Stimulated activated CD4-positive, alpha-beta T cell treated with anti-CD3 and anti-CD28 coated beads, Interleukin-2, amount 100 ng/mL, for 48 hours (primary cell): ENCODE measurements around the gene CBX4.

Experiments
- DNase-seq, 2 donors: peaks; one replicate each; pipeline ENCODE4 v3.0.0-alpha.2; 2020

The CBX4 gene

GRCh38 chr17:79839356-79840268 is at the start of gene CBX4:
TSS of gene CBX4 (minus strand) at chr17:79839440. CDS start at chr17:79839251, 189 bp downstream.
- DNase-seq: peak; percentile 85 to 86

- DNase-seq: no peak
Observed at GRCh38 chr17:79888009-79888540, 48.8 kb upstream of the CBX4 start.

GRCh38 chr17:79887451-79887991 is 48.3 kb upstream of the CBX4 start:
- no peak for DNase-seq

DNA sequence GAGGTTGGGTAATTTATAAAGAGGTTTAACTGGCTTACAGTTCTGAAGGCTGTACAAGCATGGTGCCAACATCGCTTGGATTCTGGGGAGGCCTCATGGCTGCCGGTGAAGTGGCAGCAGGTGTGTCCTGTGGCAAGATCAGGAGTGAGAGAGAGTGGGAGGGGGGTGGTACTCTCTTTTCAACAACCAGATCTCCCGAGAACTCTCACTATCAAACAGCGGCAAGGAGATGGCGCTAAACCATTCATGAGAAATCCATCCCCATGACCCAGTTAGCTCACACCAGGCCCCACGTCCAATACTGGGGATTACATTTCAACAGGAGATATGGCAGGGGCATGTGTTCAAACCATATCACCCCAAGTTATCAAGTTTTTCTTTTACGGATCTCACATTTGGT is 44.0 kb upstream of the CBX4 start:
- DNase-seq: no peak

GRCh38 chr17:79878329-79878947 is 39.2 kb upstream of the CBX4 start:
- no peak for DNase-seq

GRCh38 chr17:79877041-79877440 is 37.8 kb upstream of the CBX4 start:
- no peak for DNase-seq

- DNase-seq: no peak
Observed at GRCh38 chr17:79875511-79875910, 36.3 kb upstream of the CBX4 start.

DNA sequence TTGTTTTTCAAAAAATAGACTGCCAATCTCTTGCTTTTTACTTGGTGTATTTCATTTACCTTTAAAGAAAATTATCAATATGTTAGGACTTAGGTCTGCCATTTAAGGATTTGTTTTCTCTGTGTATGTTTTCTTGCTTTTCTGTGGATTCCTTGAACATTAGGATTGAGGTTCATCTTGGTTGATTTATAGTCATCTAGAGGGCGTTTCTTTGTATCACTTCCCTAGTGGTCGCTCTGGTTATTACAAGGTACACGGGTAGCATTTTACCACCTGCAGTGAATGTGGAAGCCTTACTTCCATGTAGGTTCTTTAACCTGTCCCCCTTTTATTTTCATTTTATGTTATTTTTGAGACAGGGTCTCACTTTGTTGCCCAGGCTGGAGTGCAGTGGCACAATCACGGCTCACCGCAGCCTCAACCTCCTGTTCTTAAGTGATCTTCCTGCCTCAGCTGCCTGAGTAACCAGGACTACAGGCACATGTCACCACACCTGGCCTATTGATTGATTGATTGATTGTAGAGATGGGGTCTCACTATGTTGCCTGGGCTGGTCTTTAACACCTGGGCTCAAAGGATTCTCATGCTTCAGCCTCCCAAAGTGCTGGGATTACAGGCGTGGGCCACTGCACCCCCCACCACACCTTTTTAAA is 35.2 kb upstream of the CBX4 start:
- DNase-seq: no peak

DNA sequence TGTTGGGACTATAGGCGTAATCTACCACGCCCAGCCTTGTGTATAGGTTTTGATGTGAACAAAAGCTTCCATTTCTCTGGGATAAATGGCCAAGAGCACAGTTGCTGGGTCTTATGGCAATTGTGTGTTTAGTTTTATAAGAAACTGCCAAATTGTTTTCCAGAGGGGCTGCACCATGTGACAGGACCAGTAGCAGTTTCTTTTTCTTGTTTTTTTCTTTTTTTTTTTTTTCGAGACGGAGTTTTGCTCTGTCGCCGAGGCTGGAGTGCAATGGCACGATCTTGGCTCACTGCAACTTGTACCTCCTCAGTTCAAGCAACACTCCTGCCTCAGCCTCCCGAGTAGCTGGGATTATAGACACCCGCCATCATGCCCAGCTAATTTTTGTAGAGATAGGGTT is 34.3 kb upstream of the CBX4 start:
- DNase-seq: no peak

DNA sequence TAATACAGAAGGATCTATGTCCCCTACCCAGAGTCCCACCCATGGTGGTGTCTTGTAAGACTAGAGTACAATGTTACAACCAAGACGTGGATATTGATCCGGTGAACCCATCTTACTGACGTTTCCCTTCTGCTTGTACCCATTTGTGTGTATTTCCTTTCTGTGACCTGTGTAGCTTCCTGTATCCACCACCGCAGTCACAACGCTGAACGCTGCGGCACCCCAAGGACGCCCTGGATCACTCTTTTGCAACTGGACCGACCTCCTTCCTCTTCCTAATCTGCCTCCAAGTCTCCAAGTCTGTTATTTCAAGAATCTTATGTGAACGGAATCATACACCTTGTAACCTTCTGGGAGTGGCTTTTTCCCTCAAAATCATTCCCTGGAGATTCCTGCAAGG is 33.5 kb upstream of the CBX4 start:
- no peak for DNase-seq

- DNase-seq: no peak
Observed at GRCh38 chr17:79871131-79871530, 31.9 kb upstream of the CBX4 start.

DNA sequence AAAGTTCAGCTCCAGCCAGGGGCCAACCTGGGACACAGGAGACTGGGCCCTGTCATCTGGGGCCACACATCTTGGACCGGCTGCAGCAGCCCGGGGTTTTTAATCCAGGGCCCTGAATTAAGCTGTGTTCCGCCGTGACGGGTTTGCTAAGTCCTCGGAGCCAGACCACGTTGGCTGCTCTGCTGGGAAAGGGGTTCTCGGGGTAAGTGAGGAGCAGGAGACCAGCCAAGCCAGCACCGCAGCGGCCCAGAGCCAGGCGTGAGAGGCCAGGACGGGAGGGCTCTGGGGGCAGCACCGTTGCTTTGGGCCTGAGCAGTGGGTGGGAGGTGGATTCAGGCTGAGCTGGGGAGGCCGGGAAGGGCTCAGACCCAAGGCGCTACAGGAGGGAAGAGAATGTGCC is 31.3 kb upstream of the CBX4 start:
- no peak for DNase-seq

- DNase-seq: no peak
Observed at GRCh38 chr17:79866791-79867518, 27.7 kb upstream of the CBX4 start.

GRCh38 chr17:79865351-79866210 is 26.3 kb upstream of the CBX4 start:
- DNase-seq: no peak

DNA sequence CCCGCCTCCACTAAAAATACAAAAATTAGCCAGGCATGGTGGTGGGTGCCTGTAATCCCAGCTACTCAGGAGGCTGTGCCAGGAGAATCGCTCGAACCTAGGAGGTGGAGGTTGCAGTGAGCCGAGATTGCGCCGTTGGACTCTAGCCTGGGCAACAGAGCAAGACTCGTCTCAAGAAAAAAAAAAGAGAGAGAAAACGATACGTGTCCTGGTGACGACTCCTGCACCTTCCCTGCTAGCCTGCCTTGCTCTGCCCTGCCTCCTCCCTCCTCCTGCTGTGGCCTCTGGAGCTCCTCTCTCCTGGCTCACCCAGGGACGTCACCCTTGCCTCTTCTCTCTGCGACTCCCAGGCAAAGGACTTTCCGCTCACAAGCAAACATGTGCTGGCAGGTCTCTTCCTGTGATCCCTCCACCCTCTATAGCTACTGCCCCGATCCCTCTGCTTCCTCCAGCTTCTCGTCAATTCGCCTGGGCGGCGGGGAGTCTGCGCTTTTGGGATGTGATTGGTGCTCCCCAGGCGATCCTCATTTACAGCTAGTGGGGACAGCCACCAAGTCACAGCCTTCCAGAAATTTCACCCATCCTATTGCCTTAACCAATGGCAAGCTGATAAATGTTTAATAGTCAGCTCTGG is 25.5 kb upstream of the CBX4 start:
- no peak for DNase-seq

- no peak for DNase-seq
Observed at GRCh38 chr17:79864147-79864546, 24.9 kb upstream of the CBX4 start.

- no peak for DNase-seq
Observed at GRCh38 chr17:79862771-79863440, 23.7 kb upstream of the CBX4 start.

- no peak for DNase-seq
Observed at GRCh38 chr17:79862238-79862637, 23.0 kb upstream of the CBX4 start.

- DNase-seq: no peak
Observed at GRCh38 chr17:79861413-79862216, 22.4 kb upstream of the CBX4 start.
